ENCODE results near the gene ZNF23.

ZNF23 gene

DNA sequence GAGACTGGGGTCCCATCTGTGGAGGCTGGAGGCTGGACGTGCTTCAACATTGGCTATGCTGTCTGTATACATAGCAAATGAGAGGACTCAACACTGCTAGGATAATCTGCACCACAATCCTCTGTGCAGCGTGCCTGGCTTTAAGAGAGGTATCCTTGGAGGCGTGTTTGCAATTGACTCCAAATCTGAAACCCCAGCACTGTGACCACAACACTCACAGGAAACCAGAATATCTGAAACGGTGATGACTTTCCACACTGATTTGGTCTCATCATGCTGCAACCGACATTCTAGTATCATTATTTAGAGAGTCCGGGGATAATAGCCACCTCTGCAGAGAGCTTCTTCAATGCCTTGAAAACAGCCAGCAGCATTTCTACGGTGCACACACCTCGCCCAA is 55.3 kb downstream of the ZNF23 start:
- no peak overlapping the region for H3K4me3 ChIP-seq (ENCODE audit: low read length)
- no peak for TF ChIP-seq ZNF274 (IDR thresholded peaks at IDR 0.05; ENCODE audit: low read depth, low read length)

DNA sequence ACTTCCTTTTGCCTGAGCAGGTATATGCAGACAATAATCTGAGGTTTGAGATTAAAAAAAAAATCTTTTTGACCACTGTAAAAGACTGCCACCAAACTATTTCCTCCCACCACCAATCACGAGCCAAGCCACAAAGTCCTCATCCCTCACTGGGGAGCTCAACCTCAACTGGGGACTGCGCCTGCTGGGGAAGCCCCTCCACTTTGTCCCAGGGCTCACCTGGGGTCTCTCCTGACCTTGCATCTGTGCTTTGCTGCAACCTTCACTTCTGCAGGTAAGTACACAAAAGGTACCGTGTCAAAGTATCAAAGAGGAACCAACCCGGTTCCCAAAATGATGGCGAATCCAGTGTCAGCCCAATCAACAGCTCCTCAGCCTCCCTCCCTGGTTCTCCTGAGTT is 55.7 kb downstream of the ZNF23 start:
- H3K4me3 ChIP-seq (ENCODE audit: low read length), result no peak overlapping the region
- no peak for TF ChIP-seq ZNF274 (IDR thresholded peaks at IDR 0.05; ENCODE audit: low read depth, low read length)

DNA sequence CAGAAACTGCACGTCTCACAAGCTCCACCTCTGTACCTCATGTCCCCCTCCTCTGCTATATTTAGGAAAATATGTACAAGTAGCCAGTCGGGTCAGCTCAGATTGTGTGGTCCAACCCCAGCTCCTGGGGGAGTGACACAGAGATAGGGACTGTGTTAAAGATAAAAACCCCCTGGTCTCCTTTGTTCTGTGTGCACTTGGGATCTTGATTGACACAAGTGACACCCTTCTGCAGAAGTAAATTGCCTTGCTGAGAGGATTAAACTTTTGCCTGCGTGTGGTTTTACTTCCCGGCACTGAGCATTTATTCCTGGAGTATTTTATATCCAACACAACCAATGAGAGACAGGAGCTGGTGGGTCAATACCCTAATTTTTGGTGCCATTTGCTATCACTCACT is 57.7 kb downstream of the ZNF23 start:
- no peak overlapping the region for H3K4me3 ChIP-seq (ENCODE audit: low read length)
- TF ChIP-seq ZNF274 (IDR thresholded peaks at IDR 0.05; ENCODE audit: low read depth, low read length), result no peak

DNA sequence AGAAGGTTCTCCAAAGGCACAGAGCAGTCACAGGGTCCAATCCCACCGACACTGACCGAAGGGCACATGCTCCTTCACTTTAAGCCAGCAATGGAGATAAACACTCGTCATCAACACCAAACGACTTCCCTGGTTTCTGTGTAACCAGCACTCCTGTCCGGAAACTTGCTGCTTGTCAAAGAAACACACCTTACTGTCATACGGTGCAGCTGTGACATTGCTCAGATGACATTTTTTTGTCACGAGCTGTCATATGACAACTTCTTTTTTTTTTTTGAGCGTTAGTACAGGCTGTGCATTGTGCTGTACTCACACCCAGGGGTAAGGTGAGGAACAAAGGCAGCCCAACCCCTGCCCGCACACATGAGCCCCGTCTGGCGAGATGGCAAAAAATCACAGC is 59.4 kb downstream of the ZNF23 start:
- no peak overlapping the region for H3K4me3 ChIP-seq (ENCODE audit: low read length)
- TF ChIP-seq ZNF274 (IDR thresholded peaks at IDR 0.05; ENCODE audit: low read depth, low read length), result no peak

DNA sequence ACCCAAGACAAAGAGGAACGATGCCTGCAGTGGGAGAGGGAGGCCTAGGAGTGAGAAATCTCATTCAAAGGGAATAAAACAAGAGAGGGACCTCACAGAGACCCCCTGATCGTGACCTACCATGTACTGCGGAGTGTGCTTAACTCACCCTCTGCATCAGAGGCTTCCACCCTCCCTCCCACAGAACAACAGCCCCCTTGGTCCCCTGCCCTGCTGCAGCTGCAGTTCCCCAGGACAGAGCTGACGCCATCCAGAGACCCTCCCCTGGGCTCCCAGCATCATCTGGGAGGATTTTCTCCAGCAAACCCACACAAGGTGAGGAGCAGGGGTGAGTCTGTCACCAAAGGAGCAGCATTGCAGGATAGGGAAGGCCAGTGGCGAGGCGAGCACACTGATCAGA is 60.0 kb downstream of the ZNF23 start:
- H3K4me3 ChIP-seq (ENCODE audit: low read length), result no peak overlapping the region
- no peak for TF ChIP-seq ZNF274 (IDR thresholded peaks at IDR 0.05; ENCODE audit: low read depth, low read length)

DNA sequence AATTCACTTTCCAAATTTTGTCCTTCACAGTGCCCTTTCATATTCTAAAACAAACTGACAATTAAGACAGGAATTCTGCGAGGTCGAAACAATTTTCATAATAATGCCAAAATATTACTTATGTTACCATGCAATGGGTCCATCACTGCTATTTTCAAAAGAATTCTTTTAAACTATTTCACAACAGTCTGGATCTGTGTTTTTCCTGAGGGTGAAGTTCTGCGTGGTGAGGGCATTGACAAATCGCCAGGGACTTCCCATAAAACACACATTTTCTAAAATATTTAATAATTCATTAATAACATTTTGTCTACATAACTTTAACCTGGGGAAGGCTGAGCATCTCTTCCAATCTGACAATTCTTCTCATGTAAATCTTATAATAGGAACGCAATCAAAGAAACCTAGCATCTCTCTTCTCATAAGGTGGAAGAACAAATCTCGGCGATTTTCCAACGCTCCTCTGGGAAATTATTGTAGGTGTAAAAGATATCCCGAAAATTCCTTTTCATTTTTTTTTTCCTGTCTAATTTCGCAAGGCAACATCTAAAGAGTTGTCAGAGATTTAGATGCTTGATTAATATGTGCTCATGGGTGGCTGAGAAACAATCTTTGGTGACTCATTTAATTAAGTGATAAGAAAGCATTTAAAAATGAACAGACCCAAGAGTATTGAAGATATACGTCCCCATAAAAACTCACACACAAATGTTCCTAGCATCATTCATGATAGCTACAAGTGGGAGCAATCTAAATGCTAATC is 62.1 kb downstream of the ZNF23 start:
- no peak overlapping the region for H3K4me3 ChIP-seq (ENCODE audit: low read length)
- no peak for TF ChIP-seq ZNF274 (IDR thresholded peaks at IDR 0.05; ENCODE audit: low read depth, low read length)
